ENCODE measurements around the gene AP4E1. TPM values are rescaled to one million over a fixed set of nuclear protein-coding genes. Genes with fewer than 3 reads are reported as not detected.

The AP4E1 gene
- polyA plus RNA-seq, 3 donors, result 8.6 to 10.4 (median 8.6) TPM

GRCh38 chr15:51048308-51048707, 139.8 kb downstream of the AP4E1 start:
- no peak for DNase-seq (ENCODE audit: extremely low read depth in 1 of 11, low read depth in 9 of 11, low spot score in 4 of 11)

GRCh38 chr15:51049081-51049480, 140.6 kb downstream of the AP4E1 start:
- DNase-seq (ENCODE audit: extremely low read depth in 1 of 11, low read depth in 9 of 11, low spot score in 4 of 11), result no peak

- DNase-seq (ENCODE audit: extremely low read depth in 1 of 11, low read depth in 9 of 11, low spot score in 4 of 11), result no peak
Measured at GRCh38 chr15:51051776-51052175, 143.3 kb downstream of the AP4E1 start.

GRCh38 chr15:51053571-51053970, 145.1 kb downstream of the AP4E1 start:
- no peak for DNase-seq (ENCODE audit: extremely low read depth in 1 of 11, low read depth in 9 of 11, low spot score in 4 of 11)

GRCh38 chr15:51054535-51054934, 146.1 kb downstream of the AP4E1 start:
- DNase-seq (ENCODE audit: extremely low read depth in 1 of 11, low read depth in 9 of 11, low spot score in 4 of 11), result no peak

Other genes with a start within 250 kb of the AP4E1 start
- 10 to 100 TPM; 44.6 to 46.9 (median 46.7) TPM for gene TRPM7, start 221.9 kb upstream of the AP4E1 start, polyA plus RNA-seq (ENCODE audit: insufficient read length in 3 of 3)
- gene SPPL2A, start 143.0 kb upstream of the AP4E1 start, polyA plus RNA-seq (ENCODE audit: insufficient read length in 3 of 3), result 100 to 1,000 TPM in 1 of 3 donors, 10 to 100 TPM in 2; 96.3 to 105 (median 96.3) TPM
- gene TNFAIP8L3, start 186.2 kb downstream of the AP4E1 start, polyA plus RNA-seq (ENCODE audit: insufficient read length in 3 of 3), result 1 to 10 TPM; 1.8 to 2.5 (median 2.0) TPM

Measured in renal cortex interstitium (tissue), 11 donors.